ENCODE results near the gene DCAF4L1.

DNA sequence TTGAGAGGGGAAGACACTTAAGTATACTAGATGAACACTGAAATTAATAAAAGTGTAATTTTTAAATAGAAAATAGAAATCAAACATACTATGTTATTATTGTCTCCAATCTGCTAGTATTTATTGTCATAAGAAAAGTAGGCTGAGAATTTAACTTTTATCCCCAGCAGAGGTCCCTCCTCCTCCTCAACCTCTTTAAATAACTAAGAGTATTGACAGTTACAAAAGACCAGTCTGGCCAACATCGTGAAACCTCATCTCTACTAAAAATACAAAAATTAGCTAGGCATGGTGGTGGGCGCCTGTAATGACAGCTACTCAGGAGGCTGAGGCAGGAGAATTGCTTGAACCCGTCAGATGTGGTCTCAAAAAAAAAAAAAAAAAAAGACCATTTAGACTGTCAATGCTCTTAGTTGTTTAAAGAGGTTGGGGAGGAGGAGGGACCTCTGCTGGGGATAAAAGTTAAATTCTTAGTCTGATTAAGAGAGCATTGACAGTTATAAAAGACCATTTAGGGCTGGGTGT, 13.0 kb downstream of the DCAF4L1 start:
- TF ChIP-seq GATA2 (IDR thresholded peaks at IDR 0.05; ENCODE audit: low read depth, low read length) (no peak), GATA3 (IDR thresholded peaks at IDR 0.05; ENCODE audit: low read depth, low read length) (no peak)
